ENCODE data around the gene CDON. TPM values are rescaled to one million over a fixed set of nuclear protein-coding genes. Genes with fewer than 3 reads are reported as not detected.

Gene CDON
- polyA plus RNA-seq, 2 of the 4 experiments (the other 2 are of a cell fraction) = 1.7 to 5.6 TPM

DNA sequence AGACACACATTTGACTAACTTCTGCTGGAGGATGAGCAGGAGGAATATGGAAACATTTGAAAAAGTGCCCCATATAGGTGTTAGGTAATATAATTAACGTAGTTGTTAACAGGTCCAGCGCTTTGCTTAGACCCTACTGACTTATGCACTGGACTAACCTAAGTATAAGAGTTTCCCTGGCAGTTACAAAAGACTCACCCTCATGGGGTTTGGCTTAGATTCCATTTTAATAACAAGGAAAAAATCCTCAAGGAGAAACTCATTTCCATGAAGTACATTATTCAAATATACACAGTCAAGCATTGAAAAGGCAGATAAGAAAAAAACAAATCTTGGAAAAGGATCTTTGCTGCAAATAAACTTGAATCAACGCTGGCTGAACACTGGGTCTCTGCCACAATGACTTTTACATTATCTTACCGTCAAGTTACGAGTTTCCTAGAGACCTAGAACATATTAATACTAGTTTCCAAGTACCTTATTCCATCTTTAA lies 27.7 kb downstream of the CDON start:
- DNase-seq (ENCODE audit: low read depth in 1 of 2, low spot score in 1 of 2) = no peak
- no peak overlapping the region for H3K4me2 ChIP-seq
- peaks cover 6% of the 10 kb centered on the region; the same call in 2 of the 3 replicates for H3K4me1 ChIP-seq
- H3K27ac ChIP-seq = no peak overlapping the region
- H3K4me3 ChIP-seq = no peak overlapping the region
- no peak for TF ChIP-seq ZSCAN20 (CRISPR knock-in tag; IDR thresholded peaks at IDR 0.05)
- FAIRE-seq = no peak
- POLR2A ChIA-PET = no interaction called here
- no peak for ATAC-seq
- CTCF ChIA-PET = no interaction called here
- no peaks in the 10 kb centered on the region for H3K9me3 ChIP-seq
- 61% methylated on average over 5 of the region's 5 CpGs for WGBS (ENCODE audit: missing lambda C conversion rate)

DNA sequence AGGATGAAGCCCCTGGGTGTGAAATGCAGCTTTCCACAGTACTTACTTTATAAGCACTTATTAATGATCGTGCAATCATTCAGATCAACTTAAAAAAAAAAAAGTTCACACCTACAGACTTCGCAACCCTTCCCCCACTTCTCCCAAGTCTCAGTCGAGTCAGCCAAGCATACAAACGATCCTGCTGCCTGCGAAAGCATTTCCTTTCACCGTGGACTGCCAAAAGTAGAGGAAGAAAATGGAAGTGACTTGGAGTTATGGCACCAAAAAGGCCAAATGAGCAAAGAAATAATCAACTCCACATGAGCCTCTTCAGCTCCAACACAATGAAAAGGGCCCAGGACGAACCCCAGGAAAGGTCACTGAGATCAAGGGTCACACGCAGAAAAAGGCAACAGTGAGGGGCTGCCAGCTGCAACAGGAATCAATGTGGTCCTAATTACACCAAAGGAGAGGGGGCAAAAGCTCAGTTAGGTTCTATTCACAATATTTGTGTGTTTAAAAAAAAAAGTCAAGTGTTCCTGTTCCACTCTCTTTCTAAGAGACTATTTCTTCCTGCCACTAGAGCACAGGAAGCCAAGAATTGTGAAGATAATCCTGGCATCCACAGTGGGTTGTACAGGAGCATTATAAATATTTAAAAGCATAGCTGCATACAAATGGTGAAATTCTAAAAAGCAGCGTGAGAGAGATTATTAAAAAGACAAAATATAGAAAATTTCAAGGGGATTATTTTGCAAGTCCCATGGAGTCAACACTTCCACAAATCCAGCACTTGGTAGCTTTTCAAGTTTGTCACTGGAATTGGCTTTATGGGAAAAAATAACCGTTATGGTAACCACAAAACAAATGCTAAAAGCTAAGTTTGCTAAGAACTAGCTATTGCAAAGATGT lies 28.4 kb downstream of the CDON start:
- Histone ChIP-seq H3K4me1 (no peaks in the 10 kb centered on the region), H3K9me3 (no peaks in the 10 kb centered on the region), H3K4me2 (no peak overlapping the region), H3K27ac (no peak overlapping the region), H3K4me3 (no peak overlapping the region)
- POLR2A ChIA-PET = no interaction called here
- no peak for DNase-seq (ENCODE audit: low read depth in 1 of 2, low spot score in 1 of 2)
- WGBS (ENCODE audit: missing lambda C conversion rate) = 77% methylated on average over 10 of the region's 10 CpGs
- no peak for FAIRE-seq
- ATAC-seq = no peak
- CTCF ChIA-PET = no interaction called here
- TF ChIP-seq KDM1A (IDR thresholded peaks at IDR 0.05; ENCODE audit: low read depth) = no peak
- no peak for TF ChIP-seq RFX5 (IDR thresholded peaks at IDR 0.05)
- no peak for TF ChIP-seq USF2 (IDR thresholded peaks at IDR 0.05)
- no peak for TF ChIP-seq NPAS2 (CRISPR knock-in tag; IDR thresholded peaks at IDR 0.05; ENCODE audit: borderline replicate concordance)
- TF ChIP-seq CBX8 (IDR thresholded peaks at IDR 0.05) = no peak
- no peak for TF ChIP-seq KDM5A (IDR thresholded peaks at IDR 0.05)
- TF ChIP-seq NFE2L2 (conservative IDR thresholded peaks at IDR 0.05; ENCODE audit: low read length) = no peak
- no peak for TF ChIP-seq ATOH8 (CRISPR knock-in tag; IDR thresholded peaks at IDR 0.05; ENCODE audit: low read depth)
- no peak for TF ChIP-seq EP300 (IDR thresholded peaks at IDR 0.05)
- TF ChIP-seq, protein P1, sequence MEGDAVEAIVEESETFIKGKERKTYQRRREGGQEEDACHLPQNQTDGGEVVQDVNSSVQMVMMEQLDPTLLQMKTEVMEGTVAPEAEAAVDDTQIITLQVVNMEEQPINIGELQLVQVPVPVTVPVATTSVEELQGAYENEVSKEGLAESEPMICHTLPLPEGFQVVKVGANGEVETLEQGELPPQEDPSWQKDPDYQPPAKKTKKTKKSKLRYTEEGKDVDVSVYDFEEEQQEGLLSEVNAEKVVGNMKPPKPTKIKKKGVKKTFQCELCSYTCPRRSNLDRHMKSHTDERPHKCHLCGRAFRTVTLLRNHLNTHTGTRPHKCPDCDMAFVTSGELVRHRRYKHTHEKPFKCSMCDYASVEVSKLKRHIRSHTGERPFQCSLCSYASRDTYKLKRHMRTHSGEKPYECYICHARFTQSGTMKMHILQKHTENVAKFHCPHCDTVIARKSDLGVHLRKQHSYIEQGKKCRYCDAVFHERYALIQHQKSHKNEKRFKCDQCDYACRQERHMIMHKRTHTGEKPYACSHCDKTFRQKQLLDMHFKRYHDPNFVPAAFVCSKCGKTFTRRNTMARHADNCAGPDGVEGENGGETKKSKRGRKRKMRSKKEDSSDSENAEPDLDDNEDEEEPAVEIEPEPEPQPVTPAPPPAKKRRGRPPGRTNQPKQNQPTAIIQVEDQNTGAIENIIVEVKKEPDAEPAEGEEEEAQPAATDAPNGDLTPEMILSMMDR (IDR thresholded peaks at IDR 0.05) = no peak
- no peak for TF ChIP-seq MAFK (IDR thresholded peaks at IDR 0.05; ENCODE audit: partially characterized antibody)
- no peak for TF ChIP-seq BHLHE40 (IDR thresholded peaks at IDR 0.05; ENCODE audit: low read depth, low read length)
- TF ChIP-seq JUNB (IDR thresholded peaks at IDR 0.05) = no peak
- no peak for TF ChIP-seq HDAC2 (IDR thresholded peaks at IDR 0.05)
- TF ChIP-seq ZNF302 (CRISPR knock-in tag; IDR thresholded peaks at IDR 0.05) = no peak
- no peak for TF ChIP-seq MAZ (IDR thresholded peaks at IDR 0.05; ENCODE audit: borderline replicate concordance, low read depth, low read length)
- TF ChIP-seq ZSCAN20 (CRISPR knock-in tag; IDR thresholded peaks at IDR 0.05) = no peak
- no peak for TF ChIP-seq HES2 (IDR thresholded peaks at IDR 0.05)

DNA sequence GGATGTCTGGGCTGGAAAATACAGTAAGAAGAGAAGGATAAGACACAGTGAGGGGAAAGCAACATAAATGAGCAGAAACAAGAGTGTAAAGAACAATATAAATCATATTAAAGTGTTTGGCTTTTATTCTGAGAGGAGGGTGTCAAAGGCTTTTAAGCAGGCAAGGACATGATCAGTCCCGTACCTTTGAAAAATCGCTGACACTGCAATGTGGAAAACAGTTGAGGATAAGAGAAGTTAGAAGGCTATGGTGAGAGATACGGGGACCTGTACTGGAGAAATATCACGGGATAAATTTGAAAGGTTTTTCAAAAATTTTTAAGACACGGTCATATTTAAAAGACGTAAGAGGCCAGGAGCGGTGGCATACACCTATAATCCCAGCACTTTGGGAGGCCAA lies 30.3 kb downstream of the CDON start:
- no peaks in the 10 kb centered on the region for H3K4me1 ChIP-seq
- TF ChIP-seq POLR2A (IDR thresholded peaks at IDR 0.05; ENCODE audit: low read length) (no peak), MAFK (IDR thresholded peaks at IDR 0.05; ENCODE audit: partially characterized antibody) (peak; percentile 89), ZNF302 (CRISPR knock-in tag; IDR thresholded peaks at IDR 0.05) (no peak), BHLHE40 (IDR thresholded peaks at IDR 0.05; ENCODE audit: low read depth, low read length) (no peak)
- ChIA-PET POLR2A (no interaction called here), CTCF (no interaction called here)
- FAIRE-seq (no peak), ATAC-seq (no peak), DNase-seq (ENCODE audit: low read depth in 1 of 2, low spot score in 1 of 2) (no peak)
- 85% methylated on average over 7 of the region's 7 CpGs for WGBS (ENCODE audit: missing lambda C conversion rate)
- H3K9me3 ChIP-seq = no peaks in the 10 kb centered on the region
- no peak overlapping the region for H3K27ac ChIP-seq
- no peak overlapping the region for H3K4me2 ChIP-seq
- no peak overlapping the region for H3K4me3 ChIP-seq
